MM.1S (cell line): ENCODE measurements around the gene LTBR.

ENCODE experiments used
- DNase-seq: peaks from one replicate; pipeline ENCODE4 v3.0.0-alpha.2; 2015
- H2AFZ ChIP-seq: fragments of 300-600 bp; sonication (generic); 2 replicates; pipeline ENCODE4 v1.6.0; 2016; ENCODE audit warnings: antibody characterized with exemption, low read length
- H3F3A ChIP-seq: fragments of 300-600 bp; sonication (generic); 2 replicates; pipeline ENCODE4 v1.6.1; 2016; ENCODE audit warnings: mild to moderate bottlenecking, antibody characterized with exemption, low read length, moderate library complexity, mixed read lengths; ENCODE audit not compliant: insufficient read depth
- H3K27ac ChIP-seq: fragments of 300-600 bp; sonication (generic); 2 replicates; pipeline ENCODE4 v1.5.1; 2016; ENCODE audit warnings: mild to moderate bottlenecking, low read length
- H3K27me3 ChIP-seq: fragments of 300-600 bp; sonication (generic); replicated peaks from 2 replicates; pipeline ENCODE4 v1.6.0; 2016; ENCODE audit warnings: low read length; ENCODE audit not compliant: insufficient read depth
- H3K36me3 ChIP-seq: fragments of 300-600 bp; sonication (generic); replicated peaks from 2 replicates; pipeline ENCODE4 v1.6.1; 2016; ENCODE audit warnings: mild to moderate bottlenecking, low read length, mixed read lengths; ENCODE audit not compliant: insufficient read depth
- H3K4me1 ChIP-seq: fragments of 300-600 bp; sonication (generic); 2 replicates; pipeline ENCODE4 v1.6.1; 2016; ENCODE audit warnings: low read length, mixed read lengths
- H3K4me2 ChIP-seq: fragments of 300-600 bp; sonication (generic); 2 replicates; pipeline ENCODE4 v1.6.0; 2016; ENCODE audit warnings: low read depth, low read length
- H3K4me3 ChIP-seq: fragments of 300-600 bp; sonication (generic); 2 replicates; pipeline ENCODE4 v1.5.1; 2016; ENCODE audit warnings: low read length, mixed read lengths
- H3K79me2 ChIP-seq: fragments of 300-600 bp; sonication (generic); 2 replicates; pipeline ENCODE4 v1.6.1; 2016; ENCODE audit warnings: mixed run types, low read length, mixed read lengths
- H3K9ac ChIP-seq: fragments of 300-600 bp; sonication (generic); 2 replicates; pipeline ENCODE4 v1.6.1; 2016; ENCODE audit warnings: low read length, mixed read lengths
- H3K9me2 ChIP-seq: fragments of 300-600 bp; sonication (generic); replicated peaks from 2 replicates; pipeline ENCODE4 v1.6.1; 2016; ENCODE audit warnings: mild to moderate bottlenecking, low read length, mixed read lengths; ENCODE audit not compliant: insufficient read depth
- H3K9me3 ChIP-seq: fragments of 300-600 bp; sonication (generic); replicated peaks from 2 replicates; pipeline ENCODE4 v1.6.1; 2016; ENCODE audit warnings: mild to moderate bottlenecking, low read length, mixed read lengths; ENCODE audit not compliant: insufficient read depth
- H4K20me1 ChIP-seq: fragments of 300-600 bp; sonication (generic); 2 replicates; pipeline ENCODE4 v1.6.1; 2016; ENCODE audit warnings: mild to moderate bottlenecking, low read length, moderate library complexity, mixed read lengths; ENCODE audit not compliant: insufficient read depth
- EZH2 ChIP-seq: fragments of 300-600 bp; sonication (generic); optimal IDR thresholded peaks from 2 replicates; pipeline ENCODE3; 2017; ENCODE audit warnings: low read depth, mild to moderate bottlenecking, antibody characterized with exemption, low read length, mixed read lengths
- EZH2phosphoT487 ChIP-seq: fragments of 300-600 bp; sonication (generic); IDR thresholded peaks from 2 replicates; pipeline ENCODE4 v1.6.1; 2018; ENCODE audit warnings: antibody characterized with exemption, low read length
- TF ChIP-seq, protein P1 (sequence below): fragments of 300-600 bp; sonication (generic); IDR thresholded peaks from 2 replicates; pipeline ENCODE4 v1.5.1; 2016; ENCODE audit warnings: antibody characterized with exemption, low read length, mixed read lengths

LTBR gene

DNA sequence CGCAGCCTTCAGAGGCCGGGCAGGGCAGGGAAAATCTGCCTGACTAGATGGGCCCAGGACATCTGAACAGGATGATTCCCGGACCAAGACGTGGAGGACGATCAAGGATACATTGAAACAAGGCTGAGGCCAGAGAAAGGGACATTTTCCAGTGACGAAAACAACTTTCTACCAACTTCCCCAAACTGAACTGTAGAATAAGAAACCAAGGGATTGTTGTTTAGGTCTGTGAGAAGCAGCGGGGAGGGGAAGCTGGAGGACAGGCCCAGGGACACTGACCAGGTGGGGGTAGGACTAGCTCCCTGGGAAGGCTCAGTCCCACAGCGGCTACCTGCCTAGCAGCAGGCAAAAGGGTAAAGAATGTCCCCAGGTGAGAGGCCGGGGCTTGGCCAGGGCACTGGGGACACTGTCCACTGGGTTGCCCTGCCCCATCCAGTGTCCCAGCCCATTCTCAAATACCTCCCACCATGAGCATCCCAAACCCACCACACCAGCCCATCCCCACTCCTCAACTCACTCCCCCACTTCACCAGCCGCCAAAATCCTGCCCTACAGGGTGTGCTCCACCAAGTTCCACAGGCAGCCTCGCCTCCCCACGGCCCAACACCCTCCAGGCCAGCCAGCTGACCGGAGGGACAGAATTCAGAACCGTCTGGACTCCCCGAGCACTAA, 43.1 kb upstream of the LTBR start:
- Histone ChIP-seq H3K36me3 (no peaks in the 10 kb centered on the region), H3F3A (peaks cover 19% of the 10 kb centered on the region), H3K4me3 (peak overlapping the region; percentile 90), H3K4me2 (peak overlapping the region; percentile 88), H3K9me3 (no peaks in the 10 kb centered on the region), H2AFZ (0 out of 2 replicates have a peak overlapping the region, but pooled peaks have one; percentile 86), H3K4me1 (peaks cover 43% of the 10 kb centered on the region), H3K9ac (peak overlapping the region; percentile 92), H3K27me3 (no peaks in the 10 kb centered on the region), H3K27ac (peak overlapping the region; percentile 49; the same call in 1 of the 2 replicates), H3K79me2 (peaks cover 70% of the 10 kb centered on the region), H3K9me2 (no peaks in the 10 kb centered on the region), H4K20me1 (no peaks in the 10 kb centered on the region)
- TF ChIP-seq, protein P1, sequence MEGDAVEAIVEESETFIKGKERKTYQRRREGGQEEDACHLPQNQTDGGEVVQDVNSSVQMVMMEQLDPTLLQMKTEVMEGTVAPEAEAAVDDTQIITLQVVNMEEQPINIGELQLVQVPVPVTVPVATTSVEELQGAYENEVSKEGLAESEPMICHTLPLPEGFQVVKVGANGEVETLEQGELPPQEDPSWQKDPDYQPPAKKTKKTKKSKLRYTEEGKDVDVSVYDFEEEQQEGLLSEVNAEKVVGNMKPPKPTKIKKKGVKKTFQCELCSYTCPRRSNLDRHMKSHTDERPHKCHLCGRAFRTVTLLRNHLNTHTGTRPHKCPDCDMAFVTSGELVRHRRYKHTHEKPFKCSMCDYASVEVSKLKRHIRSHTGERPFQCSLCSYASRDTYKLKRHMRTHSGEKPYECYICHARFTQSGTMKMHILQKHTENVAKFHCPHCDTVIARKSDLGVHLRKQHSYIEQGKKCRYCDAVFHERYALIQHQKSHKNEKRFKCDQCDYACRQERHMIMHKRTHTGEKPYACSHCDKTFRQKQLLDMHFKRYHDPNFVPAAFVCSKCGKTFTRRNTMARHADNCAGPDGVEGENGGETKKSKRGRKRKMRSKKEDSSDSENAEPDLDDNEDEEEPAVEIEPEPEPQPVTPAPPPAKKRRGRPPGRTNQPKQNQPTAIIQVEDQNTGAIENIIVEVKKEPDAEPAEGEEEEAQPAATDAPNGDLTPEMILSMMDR: no peak
- TF ChIP-seq EZH2phosphoT487: no peak
- TF ChIP-seq EZH2: no peak
- DNase-seq: no peak

DNA sequence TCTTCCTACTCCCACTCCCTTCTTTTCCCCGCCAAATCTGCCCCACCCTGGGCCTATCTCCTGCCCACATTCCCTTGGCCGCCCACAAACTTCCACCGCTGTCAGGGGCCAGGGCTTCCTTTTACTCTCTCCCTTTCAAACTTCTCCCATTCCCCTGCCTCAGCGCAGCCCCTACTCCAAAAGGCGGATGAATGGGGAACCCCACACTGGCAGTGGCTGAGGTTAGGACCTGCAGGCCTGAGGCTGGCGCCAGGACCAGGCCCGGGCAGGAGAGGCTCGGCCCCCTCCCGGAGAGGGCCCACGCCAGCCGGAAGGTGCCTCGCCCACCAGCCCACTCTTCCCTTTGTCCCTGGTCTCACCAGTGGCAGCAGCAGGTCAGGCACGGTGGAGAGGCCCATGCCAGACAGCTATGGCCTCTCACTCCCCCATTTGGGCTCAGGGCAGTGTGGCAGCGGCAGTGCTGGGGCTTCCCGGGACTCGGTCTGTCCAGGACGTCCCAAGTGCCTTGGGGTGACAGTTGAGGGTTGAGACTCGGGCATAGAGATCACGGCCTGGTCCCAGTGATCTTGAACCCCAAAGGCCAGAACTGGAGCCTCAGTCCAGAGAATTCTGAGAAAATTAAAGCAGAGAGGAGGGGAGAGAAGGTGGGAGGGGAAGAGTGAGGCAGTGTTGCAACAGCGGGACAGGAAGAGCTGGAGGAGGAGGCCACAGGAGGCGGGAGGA, 42.4 kb upstream of the LTBR start, which contains the start of gene TNFRSF1A:
Gene TNFRSF1A, minus strand, starts transcription at position 660 of the 723 bp plus-strand sequence. Its CDS starts 262 bp downstream, at position 398.
- Histone ChIP-seq H4K20me1 (no peaks in the 10 kb centered on the region), H3K27me3 (no peaks in the 10 kb centered on the region), H2AFZ (peak within 1 kb of the TSS; percentile 86), H3F3A (peaks cover 16% of the 10 kb centered on the region; the same call in 1 of the 2 replicates), H3K4me1 (peaks cover 36% of the 10 kb centered on the region), H3K9ac (peak within 1 kb of the TSS; percentile 92), H3K9me3 (no peaks in the 10 kb centered on the region), H3K27ac (peak within 1 kb of the TSS; percentile 49), H3K79me2 (peaks cover 63% of the 10 kb centered on the region), H3K36me3 (no peaks in the 10 kb centered on the region), H3K4me3 (peak within 1 kb of the TSS; percentile 90), H3K4me2 (peak within 1 kb of the TSS; percentile 88), H3K9me2 (no peaks in the 10 kb centered on the region)
- TF ChIP-seq, protein P1: no peak
- TF ChIP-seq EZH2 (no peak), EZH2phosphoT487 (no peak)
- DNase-seq: peak; percentile 72

DNA sequence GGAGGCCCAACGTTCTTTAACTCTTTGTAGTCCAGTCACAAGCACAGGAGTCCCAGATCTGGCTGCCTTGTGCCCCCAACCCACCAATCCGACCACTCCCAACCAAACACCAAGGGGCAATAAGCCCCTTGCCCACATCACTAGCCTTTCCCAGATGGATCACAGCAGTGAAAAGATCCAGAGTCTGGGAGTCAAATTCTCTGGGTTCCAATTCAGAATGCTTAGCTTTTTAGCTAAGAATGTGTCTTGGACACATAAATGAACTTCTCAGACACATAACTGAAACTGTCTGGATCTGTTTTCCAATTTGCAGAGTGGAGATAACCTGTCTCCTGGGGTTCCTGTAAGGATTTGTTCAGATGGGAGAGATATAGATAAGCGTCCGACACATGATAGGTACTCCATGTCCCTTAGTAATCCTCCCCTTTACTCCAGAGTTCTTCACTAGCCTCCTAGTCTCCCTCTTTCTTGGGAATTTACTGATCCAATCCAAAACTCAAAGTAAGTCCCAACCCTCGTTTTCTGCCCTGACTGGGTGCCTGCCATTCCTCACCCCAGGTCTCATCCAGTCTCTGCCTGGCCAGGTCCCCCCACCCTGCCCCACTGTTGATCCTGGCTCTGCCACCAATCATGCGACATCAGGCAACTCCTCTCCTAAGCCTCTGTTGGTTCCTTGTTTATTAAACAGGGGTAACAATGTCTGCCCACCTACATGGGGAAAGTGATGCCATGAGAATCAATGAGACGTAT, 41.6 kb upstream of the LTBR start:
- Histone ChIP-seq H3K4me3 (peak overlapping the region; percentile 90), H3K9me3 (no peaks in the 10 kb centered on the region), H3K36me3 (no peaks in the 10 kb centered on the region), H3F3A (peaks cover 11% of the 10 kb centered on the region; the same call in 1 of the 2 replicates), H3K9ac (peak overlapping the region; percentile 92), H4K20me1 (no peaks in the 10 kb centered on the region), H3K27me3 (no peaks in the 10 kb centered on the region), H3K9me2 (no peaks in the 10 kb centered on the region), H2AFZ (peak overlapping the region; percentile 86), H3K4me2 (peak overlapping the region; percentile 88), H3K4me1 (peaks cover 32% of the 10 kb centered on the region), H3K79me2 (peaks cover 56% of the 10 kb centered on the region), H3K27ac (peak overlapping the region; percentile 49; the same call in 1 of the 2 replicates)
- no peak for DNase-seq
- TF ChIP-seq, protein P1: no peak
- no peak for TF ChIP-seq EZH2
- no peak for TF ChIP-seq EZH2phosphoT487
